ENCODE data around the gene B4GAT1. TPM values are rescaled to one million over a fixed set of nuclear protein-coding genes. Genes with fewer than 3 reads are reported as not detected.

B4GAT1 gene
- total and polyA plus RNA-seq, 2 of the 13 experiments (the other 11 are each of a cell fraction or from before 2014, with no cell fraction given) = 40.4 to 109 TPM

- TF ChIP-seq ARID2 (CRISPR knock-in tag; IDR thresholded peaks at IDR 0.05; ENCODE audit: borderline replicate concordance) (0 out of 2 replicates have a peak, but pooled peaks have one; percentile 50), REXO4 (CRISPR knock-in tag; IDR thresholded peaks at IDR 0.05; ENCODE audit: borderline replicate concordance) (no peak), BCL3 (CRISPR knock-in tag; IDR thresholded peaks at IDR 0.05) (0 out of 2 replicates have a peak, but pooled peaks have one; percentile 25), KAT2B (IDR thresholded peaks at IDR 0.05; ENCODE audit: borderline replicate concordance, low read depth, low read length) (no peak), WIZ (CRISPR knock-in tag; IDR thresholded peaks at IDR 0.05) (peak; percentile 81), ZNF12 (CRISPR knock-in tag; IDR thresholded peaks at IDR 0.05) (peak; percentile 29; the same call in 1 of the 2 replicates), PRPF4 (IDR thresholded peaks at IDR 0.05; ENCODE audit: low read depth, low read length, poor library complexity, severe bottlenecking) (no peak), ELF4 (CRISPR knock-in tag; IDR thresholded peaks at IDR 0.05; ENCODE audit: borderline replicate concordance) (no peak), ETV6 (CRISPR knock-in tag; conservative IDR thresholded peaks at IDR 0.05) (no peak), MTF2 (CRISPR knock-in tag; IDR thresholded peaks at IDR 0.05; ENCODE audit: borderline replicate concordance) (no peak), ZNF337 (CRISPR knock-in tag; IDR thresholded peaks at IDR 0.05; ENCODE audit: borderline replicate concordance, low read depth) (no peak), ZBTB40 (IDR thresholded peaks at IDR 0.05) (no peak), ZBTB40 (CRISPR knock-in tag; IDR thresholded peaks at IDR 0.05) (no peak; the same call in none of the 2 replicates), ZFYVE20 (CRISPR knock-in tag; IDR thresholded peaks at IDR 0.05; ENCODE audit: borderline replicate concordance, low read depth) (no peak), BCL6 (CRISPR knock-in tag; IDR thresholded peaks at IDR 0.05) (peak; percentile 69), ZNF841 (CRISPR knock-in tag; IDR thresholded peaks at IDR 0.05; ENCODE audit: borderline replicate concordance) (no peak), ZNF574 (CRISPR knock-in tag; IDR thresholded peaks at IDR 0.05) (no peak)
These were observed 35.4 kb downstream of the B4GAT1 start (continued) for GRCh38 chr11:66311965-66312548.
